DMS 273 (cell line): Measurements from ENCODE around the gene DHDDS.
A peak's percentile ranks its signal among the peaks of the same experiment; 100 is the strongest.
"Not testable (repeated sequence)": the region's sequence is repeated elsewhere in the genome, so short reads cannot be mapped to it uniquely, and the experiment has no call there.

ENCODE experiments used
- DNase-seq: peaks from one replicate; lab custom pipeline; 2025; ENCODE audit not compliant: unreplicated experiment; lab: John Stamatoyannopoulos, UW

The DHDDS gene, protein sequence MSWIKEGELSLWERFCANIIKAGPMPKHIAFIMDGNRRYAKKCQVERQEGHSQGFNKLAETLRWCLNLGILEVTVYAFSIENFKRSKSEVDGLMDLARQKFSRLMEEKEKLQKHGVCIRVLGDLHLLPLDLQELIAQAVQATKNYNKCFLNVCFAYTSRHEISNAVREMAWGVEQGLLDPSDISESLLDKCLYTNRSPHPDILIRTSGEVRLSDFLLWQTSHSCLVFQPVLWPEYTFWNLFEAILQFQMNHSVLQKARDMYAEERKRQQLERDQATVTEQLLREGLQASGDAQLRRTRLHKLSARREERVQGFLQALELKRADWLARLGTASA

GRCh38 chr1:26431979-26432695 lies at the start of gene DHDDS:
Gene DHDDS (plus strand): TSS chr1:26432321. CDS start chr1:26432946, 625 bp downstream.
- peak; percentile 99 for DNase-seq

DNA sequence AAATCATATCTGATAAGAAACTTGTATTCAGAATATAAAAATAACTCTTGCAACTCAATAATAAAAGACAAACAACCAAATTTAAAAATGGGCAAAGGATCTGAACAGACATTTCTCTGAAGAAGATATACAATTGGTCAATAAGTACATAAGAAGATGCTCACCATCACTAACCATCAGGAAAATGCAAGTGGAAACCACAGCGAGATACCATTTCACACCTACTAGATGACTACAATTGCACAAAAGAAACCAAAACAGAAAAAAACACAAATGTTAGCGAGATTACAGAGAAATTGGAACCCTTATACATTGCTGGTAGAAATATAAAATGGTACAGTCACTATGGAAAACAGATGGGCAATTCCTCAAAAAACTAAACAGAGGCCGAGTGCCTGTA lies 48.0 kb upstream of the DHDDS start:
- no peak for DNase-seq

DNA sequence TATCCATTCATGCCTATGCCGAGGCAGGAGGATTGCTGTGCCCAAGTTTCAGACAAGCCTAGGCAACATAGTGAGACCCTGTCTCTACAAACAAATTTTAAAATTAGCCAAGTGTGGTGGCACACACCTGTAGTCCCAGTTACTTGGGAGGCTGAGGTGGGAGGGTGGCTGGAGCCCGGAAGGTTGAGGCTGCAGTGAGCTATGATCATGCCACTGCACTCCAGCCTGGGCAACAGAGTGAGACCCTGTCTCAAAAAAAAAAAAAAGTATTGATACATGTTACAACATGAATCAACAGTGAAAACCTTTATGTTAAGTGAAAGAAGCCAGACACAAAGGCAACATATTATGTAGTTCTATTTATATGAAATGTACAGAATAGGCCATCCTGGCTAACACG lies 47.1 kb upstream of the DHDDS start:
- DNase-seq = not testable (repeated sequence)

- no peak for DNase-seq
These were observed 44.7 kb upstream of the DHDDS start for GRCh38 chr1:26387447-26387846.

GRCh38 chr1:26388791-26389445 lies 43.2 kb upstream of the DHDDS start:
- DNase-seq = no peak

DNA sequence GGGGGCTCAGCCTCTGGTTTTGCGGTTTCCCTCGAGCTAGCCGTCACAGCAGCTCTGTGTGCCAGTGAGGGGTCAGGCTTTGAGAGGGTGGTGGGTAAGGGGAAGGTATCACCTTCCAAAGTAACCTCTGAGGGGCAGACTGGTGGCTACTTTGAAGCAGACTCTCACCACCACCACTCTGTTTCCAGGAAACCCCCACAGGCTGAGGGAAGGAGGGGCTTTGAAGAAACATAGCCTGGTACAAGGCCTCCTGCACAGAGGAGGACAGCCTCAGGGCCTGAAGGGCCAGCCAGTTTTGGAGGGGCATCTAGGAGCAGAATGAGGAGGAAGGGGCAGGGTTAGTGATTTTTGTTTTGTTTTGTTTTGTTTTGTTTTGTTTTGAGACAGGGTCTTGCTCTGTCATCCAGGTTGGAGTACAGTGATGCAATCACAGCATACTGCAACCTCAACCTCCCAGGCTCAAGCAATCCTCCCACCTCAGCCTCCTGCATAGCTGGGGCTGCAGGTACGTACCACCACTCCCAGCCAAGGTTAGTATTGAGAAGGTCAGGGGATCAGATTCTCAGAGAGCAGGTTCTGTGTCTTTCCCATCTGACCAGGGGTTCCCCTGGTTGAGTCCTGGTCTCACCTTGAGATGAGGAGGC lies 42.4 kb upstream of the DHDDS start:
- DNase-seq = no peak

DNA sequence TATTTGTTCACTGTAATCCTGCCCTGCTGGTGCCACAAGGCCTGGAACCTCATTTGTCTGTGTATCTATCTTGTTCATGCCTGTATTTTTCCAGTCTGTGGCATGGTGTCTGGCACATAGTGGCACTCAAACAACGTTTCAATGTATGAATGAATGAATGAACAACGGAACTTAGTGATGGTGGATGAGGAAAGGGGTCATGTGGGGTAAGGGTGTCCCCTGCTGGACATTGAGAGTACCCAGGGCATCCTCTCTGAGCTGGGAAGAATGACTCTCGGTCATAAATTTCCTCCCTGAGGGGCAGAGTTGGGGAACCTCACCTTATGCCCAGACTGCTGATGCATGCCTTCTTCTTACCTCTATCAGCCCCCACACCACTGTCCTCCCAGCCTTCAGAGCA lies 40.7 kb upstream of the DHDDS start:
- peak; percentile 69 for DNase-seq

GRCh38 chr1:26395754-26396153 lies 36.4 kb upstream of the DHDDS start:
- DNase-seq = no peak

DNA sequence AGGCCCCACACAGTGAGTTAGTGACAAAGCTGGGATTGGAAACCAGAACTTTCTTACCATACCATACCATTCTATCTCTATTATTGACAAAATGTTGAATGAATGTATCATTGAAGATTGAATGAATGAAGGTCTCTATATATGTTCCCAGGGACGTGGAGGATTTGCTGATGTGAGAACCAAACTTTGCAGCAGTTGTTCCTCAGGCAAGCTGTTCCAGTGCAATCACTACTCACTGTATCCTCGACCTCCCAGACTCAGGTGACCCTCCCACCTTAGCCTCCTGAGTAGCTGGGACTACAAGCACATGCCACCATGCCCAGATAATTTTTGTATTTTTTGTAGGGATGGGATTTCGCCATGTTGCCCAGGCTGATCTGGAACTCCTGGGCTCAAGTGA lies 33.1 kb upstream of the DHDDS start:
- DNase-seq = no peak

- no peak for DNase-seq
These were observed 30.2 kb upstream of the DHDDS start for GRCh38 chr1:26401891-26402290.

GRCh38 chr1:26403656-26404055 lies 28.5 kb upstream of the DHDDS start:
- DNase-seq = no peak

DNA sequence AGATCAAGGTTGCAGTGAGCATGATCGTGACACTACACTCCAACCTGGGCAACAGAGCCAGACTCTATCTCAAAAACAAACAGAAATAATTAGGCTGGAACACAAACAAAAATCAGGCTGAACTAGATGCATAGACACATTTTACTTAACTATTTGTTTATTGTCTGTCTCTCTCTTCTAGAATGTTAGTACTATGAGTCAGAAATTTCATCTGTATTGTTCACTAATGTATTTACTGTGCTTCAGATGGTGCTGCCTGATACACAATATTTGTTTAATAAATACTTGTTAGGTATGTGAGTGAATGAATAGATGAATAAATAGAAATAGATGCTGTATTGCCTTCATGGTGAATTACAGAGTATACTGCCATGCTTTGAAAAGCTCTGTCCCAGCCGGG lies 27.5 kb upstream of the DHDDS start:
- no peak for DNase-seq

GRCh38 chr1:26405281-26405915 lies 26.7 kb upstream of the DHDDS start:
- DNase-seq = peak; percentile 27

- DNase-seq = peak; percentile 43
These were observed 23.5 kb upstream of the DHDDS start for GRCh38 chr1:26408604-26409003.

DNA sequence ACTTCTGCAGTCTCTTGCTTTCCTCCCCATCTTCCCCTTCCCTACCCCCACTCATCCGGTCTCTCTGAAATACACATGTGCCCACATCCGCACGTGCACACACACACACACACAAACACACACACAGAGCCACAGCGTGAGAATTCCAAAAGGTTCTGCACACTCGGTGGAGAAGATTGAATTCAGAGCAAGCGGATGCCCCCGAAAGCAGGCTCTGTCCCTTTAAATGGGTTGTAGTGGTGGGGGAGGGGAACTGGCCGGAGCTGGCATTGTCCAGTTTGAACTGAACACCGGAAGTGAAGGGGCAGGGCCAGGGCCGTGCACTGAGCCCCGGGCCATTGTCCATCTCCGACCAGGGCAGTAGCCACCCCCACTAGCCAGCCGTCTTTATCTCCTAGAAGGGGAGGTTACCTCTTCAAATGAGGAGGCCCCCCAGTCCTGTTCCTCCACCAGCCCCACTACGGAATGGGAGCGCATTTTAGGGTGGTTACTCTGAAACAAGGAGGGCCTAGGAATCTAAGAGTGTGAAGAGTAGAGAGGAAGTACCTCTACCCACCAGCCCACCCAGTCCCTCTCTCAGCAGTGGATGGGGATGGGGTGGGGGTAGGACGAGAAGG lies 22.8 kb upstream of the DHDDS start:
- DNase-seq = no peak

GRCh38 chr1:26410706-26411623 lies 21.2 kb upstream of the DHDDS start, which contains the start of gene LIN28A:
Gene LIN28A (plus strand): TSS chr1:26410817. CDS start chr1:26410892, 75 bp downstream.
- peak; percentile 35 for DNase-seq

- DNase-seq = no peak
These were observed 20.5 kb upstream of the DHDDS start for GRCh38 chr1:26411624-26412074.

GRCh38 chr1:26412180-26412840 lies 19.8 kb upstream of the DHDDS start:
- DNase-seq = no peak

DNA sequence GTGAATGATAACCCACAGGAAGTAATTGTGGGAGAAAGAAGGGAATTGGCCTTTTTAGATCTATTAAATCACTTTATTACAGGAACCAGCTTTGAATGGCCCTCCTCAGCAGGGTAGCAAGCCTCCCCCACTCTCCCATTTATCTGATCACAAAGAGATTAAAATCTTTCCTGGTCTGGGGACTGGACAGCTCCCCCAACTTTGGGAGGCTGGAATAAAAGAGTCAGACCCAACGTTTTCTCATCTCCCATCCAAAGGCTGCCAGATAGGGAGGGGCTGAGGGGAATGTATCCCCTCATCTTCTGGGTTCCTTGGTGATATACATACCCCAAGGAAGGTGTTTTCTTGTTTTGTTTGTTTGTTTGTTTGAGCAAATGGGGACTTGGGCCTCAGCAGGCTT lies 19.1 kb upstream of the DHDDS start:
- no peak for DNase-seq
